HepG2 (cell line): Measurements from ENCODE around the gene TALDO1. TPM values are rescaled to one million over a fixed set of nuclear protein-coding genes. Genes with fewer than 3 reads are reported as not detected.

Experiments used
- ARNT ChIP-seq: fragments of 450-650 bp; IDR thresholded peaks from 2 replicates; pipeline ENCODE4 v1.6.1; 2017
- ATF7 ChIP-seq, 2 experiments: fragments of 450-650 bp in 1 of 2; sonication (generic) in 1 of 2; formaldehyde crosslinking in 1 of 2; IDR thresholded peaks; 2 replicates each; pipeline versions ENCODE4 v1.4.0 to v1.6.1; 2016 to 2020; ENCODE audit warnings: antibody characterized with exemption in 1 of 2, mild to moderate bottlenecking in 1 of 2, missing genetic modification reagents in 1 of 2
- CENPT ChIP-seq: sonication (generic); formaldehyde crosslinking; IDR thresholded peaks from 2 replicates; pipeline ENCODE4 v1.8.0; 2022; ENCODE audit warnings: low read depth, mild to moderate bottlenecking, moderate library complexity, missing genetic modification reagents
- ERF ChIP-seq: IDR thresholded peaks from 2 replicates; pipeline ENCODE4 v1.6.1; 2018; ENCODE audit warnings: missing biosample characterization, missing genetic modification reagents
- JARID2 ChIP-seq: sonication (generic); formaldehyde crosslinking; IDR thresholded peaks from 2 replicates; pipeline ENCODE4 v1.8.1; 2023; ENCODE audit warnings: missing genetic modification reagents, inconsistent platforms; ENCODE audit not compliant: insufficient replicate concordance
- JUND ChIP-seq: sonication (generic); formaldehyde crosslinking; IDR thresholded peaks from 2 replicates; pipeline ENCODE4 v1.8.0; 2022; ENCODE audit warnings: mild to moderate bottlenecking, missing genetic modification reagents
- MED1 ChIP-seq: sonication (generic); formaldehyde crosslinking; IDR thresholded peaks from 2 replicates; pipeline ENCODE4 v1.4.0; 2020; ENCODE audit warnings: missing genetic modification reagents
- NBN ChIP-seq: fragments of 450-650 bp; conservative IDR thresholded peaks from 2 replicates; pipeline ENCODE4 v1.6.1; 2017
- POLR2AphosphoS2 ChIP-seq: IDR thresholded peaks from 2 replicates; pipeline ENCODE4 v1.6.1; 2011; ENCODE audit warnings: low read depth, low read length, improper control_type of control experiment
- RCOR2 ChIP-seq: IDR thresholded peaks from 2 replicates; pipeline ENCODE4 v1.6.1; 2016; ENCODE audit warnings: missing biosample characterization, missing genetic modification reagents
- REL ChIP-seq: sonication (generic); formaldehyde crosslinking; conservative IDR thresholded peaks from 2 replicates; pipeline ENCODE4 v1.8.0; 2022; ENCODE audit warnings: mild to moderate bottlenecking, missing genetic modification reagents, moderate library complexity
- REXO4 ChIP-seq: sonication (generic); formaldehyde crosslinking; IDR thresholded peaks from 2 replicates; pipeline ENCODE4 v1.8.0; 2022; ENCODE audit warnings: missing genetic modification reagents, mild to moderate bottlenecking, borderline replicate concordance
- SMAD1 ChIP-seq: sonication (generic); formaldehyde crosslinking; IDR thresholded peaks from 2 replicates; pipeline ENCODE4 v1.4.0; 2020; ENCODE audit warnings: missing genetic modification reagents, low read depth, mild to moderate bottlenecking, borderline replicate concordance
- SNAI1 ChIP-seq: sonication (generic); formaldehyde crosslinking; IDR thresholded peaks from 2 replicates; pipeline ENCODE4 v1.5.0; 2020; ENCODE audit warnings: mild to moderate bottlenecking, missing genetic modification reagents, borderline replicate concordance
- SOX5 ChIP-seq: IDR thresholded peaks from 2 replicates; pipeline ENCODE4 v1.6.1; 2016; ENCODE audit warnings: borderline replicate concordance
- SYNCRIP ChIP-seq: fragments of 200-400 bp; formaldehyde crosslinking; IDR thresholded peaks from 2 replicates; pipeline ENCODE4 v1.6.1; 2018; ENCODE audit warnings: mild to moderate bottlenecking, low read depth, low read length; ENCODE audit not compliant: insufficient read depth
- ZFP37 ChIP-seq: sonication (generic); formaldehyde crosslinking; IDR thresholded peaks from 2 replicates; pipeline ENCODE4 v1.4.0; 2020; ENCODE audit warnings: missing genetic modification reagents, borderline replicate concordance
- ZFY ChIP-seq: sonication (generic); formaldehyde crosslinking; IDR thresholded peaks from 2 replicates; pipeline ENCODE4 v1.4.0; 2020; ENCODE audit warnings: missing genetic modification reagents
- ZNF12 ChIP-seq: sonication (generic); formaldehyde crosslinking; IDR thresholded peaks from 2 replicates; pipeline ENCODE4 v1.5.0; 2020; ENCODE audit warnings: missing genetic modification reagents
- ZNF329 ChIP-seq: sonication (generic); formaldehyde crosslinking; IDR thresholded peaks from 2 replicates; pipeline ENCODE4 v1.9.0; 2021; ENCODE audit warnings: low read depth, mild to moderate bottlenecking, missing genetic modification reagents
- ZNF816 ChIP-seq: sonication (generic); formaldehyde crosslinking; IDR thresholded peaks from 2 replicates; pipeline ENCODE4 v1.8.0; 2022; ENCODE audit warnings: missing genetic modification reagents, mild to moderate bottlenecking, borderline replicate concordance
- ZSCAN12 ChIP-seq: sonication (generic); formaldehyde crosslinking; IDR thresholded peaks from 2 replicates; pipeline ENCODE4 v1.9.0; 2021; ENCODE audit warnings: mild to moderate bottlenecking, missing genetic modification reagents
- polyA plus RNA-seq, 8 experiments: library from polyadenylated mRNA; depleted of rRNA in 3 of 8; stranded (reverse) in 7 of 8; unstranded in 1 of 8; fragments of >200 nt; fragmentation: Illumina TruSeq in 4 of 8; extraction: Trizol in 4 of 8; gene quantifications; 2 replicates each; pipeline versions ENCODE4 v1.2.1 to v1.2.3, GENCODE V29; 2011 to 2016; ENCODE audit warnings: low read depth in 4 of 8, missing spikeins in 1 of 8, mixed read lengths in 1 of 8; ENCODE audit not compliant: insufficient read depth in 1 of 8
- total RNA-seq, 5 experiments: library from RNA; depleted of rRNA; stranded (reverse); fragments of >200 nt; fragmentation: Illumina TruSeq; extraction: Trizol; gene quantifications; 2 replicates each; pipeline ENCODE4 v1.2.3, GENCODE V29; 2016; ENCODE audit warnings: low read depth in 1 of 5
- TF ChIP-seq, protein P1 (sequence below): sonication (generic); formaldehyde crosslinking; IDR thresholded peaks from 2 replicates; pipeline ENCODE4 v1.8.0; 2022; ENCODE audit warnings: missing genetic modification reagents, mild to moderate bottlenecking, inconsistent platforms, borderline replicate concordance
- TF ChIP-seq, protein P2 (sequence below): sonication (generic); formaldehyde crosslinking; IDR thresholded peaks from 2 replicates; pipeline ENCODE4 v1.8.0; 2022; ENCODE audit warnings: mild to moderate bottlenecking, missing genetic modification reagents; ENCODE audit not compliant: insufficient replicate concordance
- TF ChIP-seq, protein P3 (sequence below): sonication (generic); formaldehyde crosslinking; IDR thresholded peaks from 2 replicates; pipeline ENCODE4 v1.4.0; 2020; ENCODE audit warnings: missing genetic modification reagents, borderline replicate concordance

Gene TALDO1
- total and polyA plus RNA-seq, 2 of the 13 experiments (the other 11 are each of a cell fraction or from before 2014, with no cell fraction given): 107 to 240 TPM

DNA sequence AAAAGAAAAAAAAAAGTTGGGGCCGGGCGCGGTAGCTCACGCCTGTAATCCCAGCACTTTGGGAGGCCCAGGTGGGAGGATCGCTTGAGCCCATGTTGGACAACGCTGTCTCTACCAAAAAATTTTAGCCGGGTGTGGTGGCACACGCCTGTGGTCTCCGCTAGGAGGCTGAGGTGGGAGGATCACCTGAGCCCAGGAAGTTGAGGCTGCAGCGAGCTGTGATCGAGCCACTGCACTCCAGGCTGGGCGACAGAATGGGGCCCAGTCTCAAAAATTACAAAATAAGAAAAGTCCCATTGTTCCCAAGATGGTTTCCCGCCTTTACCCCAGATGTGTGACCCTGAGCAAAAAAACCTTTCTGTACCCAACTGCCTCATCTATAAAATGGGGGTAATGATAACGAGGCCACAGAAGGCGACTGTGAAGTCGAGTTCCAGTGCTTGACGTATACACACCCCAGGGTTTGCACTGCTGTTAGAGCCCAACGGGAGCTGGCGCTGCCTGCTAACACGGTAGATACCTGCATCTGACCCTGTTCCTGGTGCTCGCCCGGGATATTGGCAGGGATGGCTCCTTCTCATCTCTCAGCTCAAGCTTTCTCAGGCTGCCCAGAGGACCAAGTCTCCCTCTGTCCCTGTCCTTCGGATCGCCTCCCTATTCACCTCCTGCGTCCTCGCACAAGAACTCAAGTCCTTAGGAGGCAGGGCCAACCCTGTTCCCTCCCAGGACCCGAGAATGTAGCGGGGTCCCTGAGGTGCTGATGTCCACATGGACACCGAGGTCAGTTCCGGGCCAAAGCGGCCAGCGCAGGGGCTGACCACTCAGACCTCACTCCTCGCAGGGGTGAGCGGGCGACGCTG is 61.4 kb downstream of the TALDO1 start (continued):
- no peak for TF ChIP-seq SYNCRIP
- TF ChIP-seq JARID2 (CRISPR knock-in tag): no peak
- TF ChIP-seq ZFY: no peak
- no peak for TF ChIP-seq ARNT
- TF ChIP-seq ATF7 (IDR thresholded peaks at IDR 0.05): no peak
- no peak for TF ChIP-seq ATF7 (CRISPR knock-in tag; IDR thresholded peaks at IDR 0.05)
- TF ChIP-seq ZSCAN12 (CRISPR knock-in tag): no peak
- no peak; the same call in 1 of the 2 replicates for TF ChIP-seq RCOR2 (CRISPR knock-in tag)
- no peak for TF ChIP-seq REXO4
- no peak for TF ChIP-seq POLR2AphosphoS2
- TF ChIP-seq, protein P1, sequence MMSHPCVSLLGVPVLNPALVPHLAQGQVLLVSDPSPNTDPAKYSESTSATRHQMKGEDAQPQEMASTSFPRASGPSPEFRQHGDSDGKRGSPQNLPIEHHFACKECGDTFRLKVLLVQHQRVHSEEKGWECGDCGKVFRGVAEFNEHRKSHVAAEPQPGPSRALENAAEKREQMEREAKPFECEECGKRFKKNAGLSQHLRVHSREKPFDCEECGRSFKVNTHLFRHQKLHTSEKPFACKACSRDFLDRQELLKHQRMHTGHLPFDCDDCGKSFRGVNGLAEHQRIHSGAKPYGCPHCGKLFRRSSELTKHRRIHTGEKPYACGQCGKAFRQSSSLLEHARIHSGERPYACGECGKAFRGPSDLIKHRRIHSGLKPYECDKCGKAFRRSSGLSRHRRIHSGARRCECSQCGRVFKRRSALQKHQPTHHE (CRISPR knock-in tag): peak; percentile 33; the same call in 1 of the 2 replicates
- TF ChIP-seq, protein P2, sequence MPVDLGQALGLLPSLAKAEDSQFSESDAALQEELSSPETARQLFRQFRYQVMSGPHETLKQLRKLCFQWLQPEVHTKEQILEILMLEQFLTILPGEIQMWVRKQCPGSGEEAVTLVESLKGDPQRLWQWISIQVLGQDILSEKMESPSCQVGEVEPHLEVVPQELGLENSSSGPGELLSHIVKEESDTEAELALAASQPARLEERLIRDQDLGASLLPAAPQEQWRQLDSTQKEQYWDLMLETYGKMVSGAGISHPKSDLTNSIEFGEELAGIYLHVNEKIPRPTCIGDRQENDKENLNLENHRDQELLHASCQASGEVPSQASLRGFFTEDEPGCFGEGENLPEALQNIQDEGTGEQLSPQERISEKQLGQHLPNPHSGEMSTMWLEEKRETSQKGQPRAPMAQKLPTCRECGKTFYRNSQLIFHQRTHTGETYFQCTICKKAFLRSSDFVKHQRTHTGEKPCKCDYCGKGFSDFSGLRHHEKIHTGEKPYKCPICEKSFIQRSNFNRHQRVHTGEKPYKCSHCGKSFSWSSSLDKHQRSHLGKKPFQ (CRISPR knock-in tag): no peak
- TF ChIP-seq ZNF816 (CRISPR knock-in tag): 0 out of 2 replicates have a peak, but pooled peaks have one; percentile 78
- peak; percentile 31; the same call in 1 of the 2 replicates for TF ChIP-seq SNAI1 (CRISPR knock-in tag)
- TF ChIP-seq ZFP37 (CRISPR knock-in tag): 0 out of 2 replicates have a peak, but pooled peaks have one; percentile 34
- TF ChIP-seq CENPT (CRISPR knock-in tag): 0 out of 2 replicates have a peak, but pooled peaks have one; percentile 8
- TF ChIP-seq NBN: no peak
- no peak for TF ChIP-seq MED1
- TF ChIP-seq, protein P3, sequence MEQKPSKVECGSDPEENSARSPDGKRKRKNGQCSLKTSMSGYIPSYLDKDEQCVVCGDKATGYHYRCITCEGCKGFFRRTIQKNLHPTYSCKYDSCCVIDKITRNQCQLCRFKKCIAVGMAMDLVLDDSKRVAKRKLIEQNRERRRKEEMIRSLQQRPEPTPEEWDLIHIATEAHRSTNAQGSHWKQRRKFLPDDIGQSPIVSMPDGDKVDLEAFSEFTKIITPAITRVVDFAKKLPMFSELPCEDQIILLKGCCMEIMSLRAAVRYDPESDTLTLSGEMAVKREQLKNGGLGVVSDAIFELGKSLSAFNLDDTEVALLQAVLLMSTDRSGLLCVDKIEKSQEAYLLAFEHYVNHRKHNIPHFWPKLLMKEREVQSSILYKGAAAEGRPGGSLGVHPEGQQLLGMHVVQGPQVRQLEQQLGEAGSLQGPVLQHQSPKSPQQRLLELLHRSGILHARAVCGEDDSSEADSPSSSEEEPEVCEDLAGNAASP: no peak
- 0 out of 2 replicates have a peak, but pooled peaks have one; percentile 50 for TF ChIP-seq ZNF12 (CRISPR knock-in tag)
- TF ChIP-seq JUND (CRISPR knock-in tag): no peak
- TF ChIP-seq ERF: no peak
- TF ChIP-seq ZNF329 (CRISPR knock-in tag): no peak
- no peak; the same call in 1 of the 2 replicates for TF ChIP-seq REL
- TF ChIP-seq SOX5: no peak
- TF ChIP-seq SMAD1 (CRISPR knock-in tag): no peak
